Right atrium auricular region (tissue), 2 donors: Measurements from ENCODE around the gene STAG1. TPM values are rescaled to one million over a fixed set of nuclear protein-coding genes. Genes with fewer than 3 reads are reported as not detected.
A peak's percentile ranks its signal among the peaks of the same experiment; 100 is the strongest.
"Not testable (repeated sequence)": the region's sequence is repeated elsewhere in the genome, so short reads cannot be mapped to it uniquely, and the experiment has no call there.

Experiments
- DNase-seq: peaks from one replicate; pipeline ENCODE4 v3.0.0-alpha.2; 2019; ENCODE audit warnings: low spot score
- H3K27ac ChIP-seq, 2 donors: fragments of 200-600 bp; sonication (generic); 1 replicate in 1 of 2; 2 replicates in 1 of 2; pipeline ENCODE4 v1.5.1; 2016 to 2019
- H3K27me3 ChIP-seq, 2 donors: fragments of 200-600 bp; sonication (generic); one replicate each; pipeline versions ENCODE4 v1.5.1 to v1.6.0; 2017 to 2019
- H3K36me3 ChIP-seq: fragments of 200-600 bp; sonication (generic); one replicate; pipeline ENCODE4 v1.5.1; 2016
- H3K4me1 ChIP-seq, 2 donors: fragments of 200-600 bp; sonication (generic); one replicate each; pipeline versions ENCODE4 v1.5.1 to v1.6.0; 2017 to 2019
- H3K4me3 ChIP-seq, 2 donors: fragments of 200-600 bp; sonication (generic); 1 replicate in 1 of 2; 2 replicates in 1 of 2; pipeline ENCODE4 v1.5.1; 2017 to 2019; ENCODE audit warnings: mild to moderate bottlenecking in 1 of 2, moderate library complexity in 1 of 2
- H3K9me3 ChIP-seq, 2 donors: fragments of 200-600 bp; sonication (generic); one replicate each; pipeline ENCODE4 v1.5.1; 2019
- CTCF ChIP-seq, 2 donors: fragments of 200-600 bp; sonication (generic); IDR thresholded peaks; one replicate each; pipeline ENCODE4 v1.5.1; 2019; ENCODE audit warnings: antibody characterized with exemption in 2 of 2
- total RNA-seq, 2 donors: library from RNA; depleted of rRNA; stranded (reverse); fragments of >200 nt; gene quantifications; one replicate each; pipeline ENCODE4 v1.1.0, GENCODE V29; 2016

The STAG1 gene
- 10 to 100 TPM; 16.5 to 24.8 TPM for total RNA-seq

GRCh38 chr3:136752172-136752421 lies at the start of gene STAG1:
Gene STAG1 (minus strand): TSS chr3:136752378. CDS start chr3:136630898, 121,480 bp downstream.
- DNase-seq = no peak
- peak within 1 kb of the TSS; percentile 75 to 80 for H3K4me3 ChIP-seq
- no peaks in the 10 kb centered on the region for H3K27me3 ChIP-seq
- peak within 1 kb of the TSS; percentile 97 to 98 for H3K27ac ChIP-seq
- H3K9me3 ChIP-seq = no peaks in the 10 kb centered on the region
- peaks cover 0 to 41% of the 10 kb centered on the region in 2 donors for H3K4me1 ChIP-seq
- peak; percentile 98 for TF ChIP-seq CTCF (IDR thresholded peaks at IDR 0.05)
- no peaks in the 10 kb centered on the region for H3K36me3 ChIP-seq

GRCh38 chr3:136801146-136801545 lies 49.0 kb upstream of the STAG1 start:
- H3K4me1 ChIP-seq = peaks cover 0 to 18% of the 10 kb centered on the region in 2 donors
- not testable (repeated sequence) for H3K9me3 ChIP-seq, H3K4me3 ChIP-seq, DNase-seq, H3K36me3 ChIP-seq, H3K27me3 ChIP-seq, H3K27ac ChIP-seq

- H3K4me1 ChIP-seq = no peaks in the 10 kb centered on the region
- no peak overlapping the region for H3K4me3 ChIP-seq
- no peak for DNase-seq
- no peak for TF ChIP-seq CTCF (IDR thresholded peaks at IDR 0.05)
- H3K27ac ChIP-seq = no peak overlapping the region
- H3K9me3 ChIP-seq = no peaks in the 10 kb centered on the region
- H3K36me3 ChIP-seq = no peaks in the 10 kb centered on the region
- no peaks in the 10 kb centered on the region for H3K27me3 ChIP-seq
These were observed 40.6 kb upstream of the STAG1 start for GRCh38 chr3:136792556-136793330.

GRCh38 chr3:136790786-136791185 lies 38.6 kb upstream of the STAG1 start:
- Histone ChIP-seq H3K27me3 (no peaks in the 10 kb centered on the region), H3K4me1 (peaks cover 0 to 13% of the 10 kb centered on the region in 2 donors), H3K27ac (no peak overlapping the region), H3K4me3 (no peak overlapping the region), H3K9me3 (no peaks in the 10 kb centered on the region), H3K36me3 (no peaks in the 10 kb centered on the region)
- no peak for TF ChIP-seq CTCF (IDR thresholded peaks at IDR 0.05)
- DNase-seq = no peak

GRCh38 chr3:136789976-136790375 lies 37.8 kb upstream of the STAG1 start:
- Histone ChIP-seq H3K4me3 (no peak overlapping the region), H3K27ac (no peak overlapping the region), H3K27me3 (no peaks in the 10 kb centered on the region), H3K36me3 (no peaks in the 10 kb centered on the region), H3K9me3 (no peaks in the 10 kb centered on the region), H3K4me1 (peaks cover 0 to 13% of the 10 kb centered on the region in 2 donors)
- no peak for DNase-seq
- TF ChIP-seq CTCF (IDR thresholded peaks at IDR 0.05) = no peak

GRCh38 chr3:136788154-136788553 lies 36.0 kb upstream of the STAG1 start:
- Histone ChIP-seq H3K9me3 (no peaks in the 10 kb centered on the region), H3K4me1 (peaks cover 0 to 13% of the 10 kb centered on the region in 2 donors), H3K27me3 (no peaks in the 10 kb centered on the region), H3K27ac (no peak overlapping the region), H3K4me3 (no peak overlapping the region), H3K36me3 (no peaks in the 10 kb centered on the region)
- TF ChIP-seq CTCF (IDR thresholded peaks at IDR 0.05) = no peak
- DNase-seq = no peak
